Testis (tissue), 2 donors: ENCODE results near the gene KAT6B.
"Not testable (repeated sequence)": the region's sequence is repeated elsewhere in the genome, so short reads cannot be mapped to it uniquely, and the experiment has no call there.

ENCODE experiments used
- POLR2A ChIP-seq: fragments of 450-650 bp; IDR thresholded peaks from one replicate; pipeline ENCODE4 v1.6.1; 2017; ENCODE audit warnings: antibody characterized with exemption, mild to moderate bottlenecking, moderate library complexity
- TF ChIP-seq, protein P1 (sequence below), 3 experiments: fragments of 450-650 bp in 2 of 3; fragments of 200-600 bp in 1 of 3; sonication (generic) in 1 of 3; IDR thresholded peaks; one replicate each; pipeline ENCODE4 v1.5.1; 2016 to 2019; ENCODE audit warnings: antibody characterized with exemption in 3 of 3, mild to moderate bottlenecking in 2 of 3, moderate library complexity in 1 of 3

DNA sequence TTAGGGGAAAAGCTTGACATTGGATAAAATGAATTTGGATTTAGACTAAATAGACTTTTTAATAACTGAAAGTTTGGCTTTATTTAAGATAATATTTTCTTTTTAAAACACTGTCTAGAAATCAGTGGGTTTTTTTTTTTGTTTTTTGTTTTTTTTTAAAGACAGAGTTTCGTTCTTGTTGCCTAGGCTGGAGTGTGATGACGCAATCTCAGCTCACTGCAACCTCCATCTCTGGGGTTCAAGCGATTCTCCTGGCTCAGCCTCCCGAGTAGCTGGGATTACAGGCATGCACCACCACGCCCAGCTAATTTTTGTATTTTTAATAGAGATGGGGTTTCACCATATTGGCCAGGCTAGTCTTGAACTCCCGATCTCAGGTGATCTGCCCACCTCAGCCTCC is 66.9 kb downstream of the KAT6B start:
- TF ChIP-seq, protein P1, sequence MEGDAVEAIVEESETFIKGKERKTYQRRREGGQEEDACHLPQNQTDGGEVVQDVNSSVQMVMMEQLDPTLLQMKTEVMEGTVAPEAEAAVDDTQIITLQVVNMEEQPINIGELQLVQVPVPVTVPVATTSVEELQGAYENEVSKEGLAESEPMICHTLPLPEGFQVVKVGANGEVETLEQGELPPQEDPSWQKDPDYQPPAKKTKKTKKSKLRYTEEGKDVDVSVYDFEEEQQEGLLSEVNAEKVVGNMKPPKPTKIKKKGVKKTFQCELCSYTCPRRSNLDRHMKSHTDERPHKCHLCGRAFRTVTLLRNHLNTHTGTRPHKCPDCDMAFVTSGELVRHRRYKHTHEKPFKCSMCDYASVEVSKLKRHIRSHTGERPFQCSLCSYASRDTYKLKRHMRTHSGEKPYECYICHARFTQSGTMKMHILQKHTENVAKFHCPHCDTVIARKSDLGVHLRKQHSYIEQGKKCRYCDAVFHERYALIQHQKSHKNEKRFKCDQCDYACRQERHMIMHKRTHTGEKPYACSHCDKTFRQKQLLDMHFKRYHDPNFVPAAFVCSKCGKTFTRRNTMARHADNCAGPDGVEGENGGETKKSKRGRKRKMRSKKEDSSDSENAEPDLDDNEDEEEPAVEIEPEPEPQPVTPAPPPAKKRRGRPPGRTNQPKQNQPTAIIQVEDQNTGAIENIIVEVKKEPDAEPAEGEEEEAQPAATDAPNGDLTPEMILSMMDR (IDR thresholded peaks at IDR 0.05): not testable (repeated sequence)
- TF ChIP-seq POLR2A: not testable (repeated sequence)
